GM12891 (cell line): Measurements from ENCODE around the gene CDC7.

Experiments
- POLR2A ChIP-seq: IDR thresholded peaks from 2 replicates; pipeline ENCODE4 v1.6.1; 2011; ENCODE audit warnings: low read depth, low read length, control low read depth
- POLR2AphosphoS5 ChIP-seq: IDR thresholded peaks from 2 replicates; pipeline ENCODE4 v1.6.1; 2011; ENCODE audit warnings: low read depth, low read length, control low read depth

DNA sequence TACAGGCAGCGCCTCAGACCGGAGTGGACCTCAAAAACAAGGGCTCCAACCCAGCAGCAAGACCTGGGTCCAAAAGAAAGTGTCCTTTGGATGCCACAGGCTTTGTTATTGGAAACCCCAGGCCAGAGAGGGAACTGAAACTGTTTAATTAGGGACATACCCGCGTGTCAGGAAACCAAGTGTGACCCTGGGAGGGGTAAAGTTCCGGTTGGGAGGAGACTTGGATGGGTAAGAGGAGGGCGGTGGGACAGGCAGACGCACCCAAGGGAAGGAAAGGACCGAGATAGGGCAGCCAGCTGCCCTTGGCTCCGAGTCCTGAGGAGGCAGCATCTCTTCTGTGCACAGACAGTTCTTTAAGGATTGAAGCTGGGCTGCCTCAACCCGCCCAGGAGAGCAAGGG is 71.4 kb downstream of the CDC7 start:
- TF ChIP-seq POLR2A, result no peak
- TF ChIP-seq POLR2AphosphoS5, result no peak
